Fibroblast of mammary gland (primary cell): ENCODE results near the gene NBL1.
A peak's percentile ranks its signal among the peaks of the same experiment; 100 is the strongest.
"Not testable (repeated sequence)": the region's sequence is repeated elsewhere in the genome, so short reads cannot be mapped to it uniquely, and the experiment has no call there.

Experiments used
- DNase-seq: peaks from one replicate; pipeline ENCODE4 v3.0.0-alpha.2; 2010; ENCODE audit warnings: low read depth
- H3K4me3 ChIP-seq: 2 replicates; pipeline ENCODE4 v1.5.1; 2011; ENCODE audit warnings: low read depth, mild to moderate bottlenecking, low read length, moderate library complexity; ENCODE audit not compliant: control insufficient read depth
- TF ChIP-seq, protein P1 (sequence below): conservative IDR thresholded peaks from 2 replicates; pipeline ENCODE4 v1.5.1; 2011; ENCODE audit warnings: low read depth, low read length, inconsistent platforms; ENCODE audit not compliant: control insufficient read depth, insufficient read depth

Gene NBL1

GRCh38 chr1:19621274-19621950, 22.7 kb upstream of the NBL1 start:
- peak; percentile 61 for DNase-seq
- H3K4me3 ChIP-seq: no peak overlapping the region
- TF ChIP-seq, protein P1, sequence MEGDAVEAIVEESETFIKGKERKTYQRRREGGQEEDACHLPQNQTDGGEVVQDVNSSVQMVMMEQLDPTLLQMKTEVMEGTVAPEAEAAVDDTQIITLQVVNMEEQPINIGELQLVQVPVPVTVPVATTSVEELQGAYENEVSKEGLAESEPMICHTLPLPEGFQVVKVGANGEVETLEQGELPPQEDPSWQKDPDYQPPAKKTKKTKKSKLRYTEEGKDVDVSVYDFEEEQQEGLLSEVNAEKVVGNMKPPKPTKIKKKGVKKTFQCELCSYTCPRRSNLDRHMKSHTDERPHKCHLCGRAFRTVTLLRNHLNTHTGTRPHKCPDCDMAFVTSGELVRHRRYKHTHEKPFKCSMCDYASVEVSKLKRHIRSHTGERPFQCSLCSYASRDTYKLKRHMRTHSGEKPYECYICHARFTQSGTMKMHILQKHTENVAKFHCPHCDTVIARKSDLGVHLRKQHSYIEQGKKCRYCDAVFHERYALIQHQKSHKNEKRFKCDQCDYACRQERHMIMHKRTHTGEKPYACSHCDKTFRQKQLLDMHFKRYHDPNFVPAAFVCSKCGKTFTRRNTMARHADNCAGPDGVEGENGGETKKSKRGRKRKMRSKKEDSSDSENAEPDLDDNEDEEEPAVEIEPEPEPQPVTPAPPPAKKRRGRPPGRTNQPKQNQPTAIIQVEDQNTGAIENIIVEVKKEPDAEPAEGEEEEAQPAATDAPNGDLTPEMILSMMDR: no peak

- no peak overlapping the region for H3K4me3 ChIP-seq
- peak; percentile 64 for DNase-seq
- TF ChIP-seq, protein P1: no peak
Observed at GRCh38 chr1:19622204-19622603, 21.9 kb upstream of the NBL1 start.

GRCh38 chr1:19623523-19623922, 20.6 kb upstream of the NBL1 start:
- no peak for DNase-seq
- no peak overlapping the region for H3K4me3 ChIP-seq
- TF ChIP-seq, protein P1: no peak

DNA sequence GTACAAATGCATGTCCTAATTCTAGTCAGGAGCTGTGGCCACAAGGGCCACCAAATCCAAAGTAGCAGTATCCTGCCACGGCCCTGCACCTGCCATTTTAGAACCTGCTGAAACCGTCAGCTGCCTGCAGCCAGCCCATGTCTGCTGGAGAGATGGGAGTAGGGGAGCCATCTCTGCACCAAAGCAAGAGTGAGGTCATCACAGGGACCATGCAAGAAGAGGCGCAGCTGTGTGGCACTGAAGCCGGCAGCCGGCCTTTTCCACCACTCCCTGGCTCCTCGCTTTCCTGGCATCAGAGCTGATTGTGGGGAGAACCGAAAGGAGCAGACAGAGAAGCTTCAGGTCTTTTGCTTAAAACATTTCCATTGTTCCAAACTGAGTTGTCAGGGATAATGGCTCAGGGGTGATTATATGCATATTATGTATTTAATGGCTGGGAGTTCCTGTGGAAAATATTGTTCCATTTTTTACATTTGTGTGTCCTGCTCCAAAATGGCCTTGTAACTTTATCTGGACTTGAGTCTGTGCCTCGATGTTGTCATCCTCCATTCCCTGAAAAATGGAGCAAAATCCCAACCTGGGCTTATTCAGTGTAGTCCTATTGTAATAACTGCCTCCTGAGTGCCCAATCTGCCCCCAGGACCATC, 18.7 kb upstream of the NBL1 start:
- DNase-seq: no peak
- TF ChIP-seq, protein P1: no peak
- H3K4me3 ChIP-seq: no peak overlapping the region

- DNase-seq: no peak
- H3K4me3 ChIP-seq: no peak overlapping the region
- TF ChIP-seq, protein P1: no peak
Observed at GRCh38 chr1:19628879-19629278, 15.2 kb upstream of the NBL1 start.

DNA sequence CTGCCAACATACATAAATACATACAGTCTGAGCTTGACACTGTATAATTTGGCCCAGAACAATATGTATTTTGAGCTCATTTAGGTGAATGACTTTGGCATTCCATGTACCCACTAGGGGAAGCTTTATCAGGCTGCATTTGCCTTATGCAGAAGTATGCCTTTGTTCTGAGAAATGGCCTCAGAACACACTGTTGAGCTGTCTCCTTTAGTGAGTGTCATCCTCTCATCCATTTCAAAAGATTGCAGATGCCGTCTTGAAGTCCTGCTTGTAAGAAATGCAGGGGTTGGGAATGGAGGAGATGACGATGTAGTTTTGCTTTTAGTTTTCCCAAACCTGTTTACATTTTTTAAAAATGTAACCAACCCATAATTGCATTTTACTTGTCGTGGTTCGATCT, 14.8 kb upstream of the NBL1 start:
- no peak for DNase-seq
- H3K4me3 ChIP-seq: no peak overlapping the region
- TF ChIP-seq, protein P1: no peak

- H3K4me3 ChIP-seq, DNase-seq: not testable (repeated sequence)
Observed at GRCh38 chr1:19630192-19630591, 13.9 kb upstream of the NBL1 start.
